ENCODE results near the gene PPARA.

Gene PPARA

DNA sequence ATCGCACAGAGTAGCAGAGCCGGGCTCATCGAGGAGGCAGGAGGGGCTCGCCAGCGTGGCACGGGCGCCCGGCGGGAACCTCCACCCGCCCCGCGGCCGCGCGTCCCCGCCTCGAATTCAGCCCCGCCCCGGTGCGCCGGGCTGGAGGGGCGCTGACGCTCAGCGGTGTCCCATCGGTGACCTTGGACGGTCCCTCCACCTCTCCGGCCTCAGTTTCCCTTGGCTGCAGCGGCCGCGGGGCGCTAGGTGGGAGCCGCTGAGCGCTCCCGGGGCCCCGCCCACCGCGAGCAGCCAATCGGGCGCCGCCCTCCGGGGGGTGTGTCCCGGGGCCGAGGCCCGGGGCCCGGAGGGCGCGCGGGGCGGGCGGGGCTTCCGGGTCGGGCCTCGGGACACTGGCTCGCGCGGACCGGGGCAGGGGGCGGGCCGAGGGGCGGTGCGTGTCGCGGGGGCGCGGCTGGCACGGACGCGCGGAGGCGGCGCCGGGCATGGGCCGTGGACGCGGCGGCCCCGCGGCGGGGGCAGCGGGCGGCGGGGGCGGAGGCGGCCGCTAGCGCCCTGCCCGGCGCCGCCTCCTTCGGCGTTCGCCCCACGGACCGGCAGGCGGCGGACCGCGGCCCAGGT, at the start of gene PPARA:
PPARA (plus strand) TSS at position 493 of the 621 bp plus-strand sequence. CDS start 47,858 bp downstream, outside the sequence.
- peak; percentile 79 for DNase-seq

DNA sequence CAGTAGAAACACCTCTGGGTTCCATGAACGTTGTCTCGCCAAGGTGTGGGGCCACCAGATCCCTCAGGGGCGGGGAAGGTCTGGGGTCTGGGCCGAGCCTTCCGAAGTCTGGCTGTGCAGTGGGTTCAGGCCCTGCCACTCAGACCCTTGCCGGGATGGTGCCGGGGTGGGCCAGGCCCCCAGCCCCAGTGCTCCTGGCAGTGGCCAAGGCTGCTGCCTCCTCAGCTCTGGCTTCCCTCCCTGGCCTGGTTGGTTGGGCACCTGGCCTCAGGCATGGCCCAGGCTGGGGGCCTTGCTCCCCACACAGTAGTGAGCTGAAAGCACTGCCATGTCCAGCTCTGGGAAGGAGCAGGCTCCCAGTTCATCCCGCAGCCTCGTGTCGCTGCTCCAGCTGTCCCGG, 48.2 kb upstream of the PPARA start:
- DNase-seq = no peak

DNA sequence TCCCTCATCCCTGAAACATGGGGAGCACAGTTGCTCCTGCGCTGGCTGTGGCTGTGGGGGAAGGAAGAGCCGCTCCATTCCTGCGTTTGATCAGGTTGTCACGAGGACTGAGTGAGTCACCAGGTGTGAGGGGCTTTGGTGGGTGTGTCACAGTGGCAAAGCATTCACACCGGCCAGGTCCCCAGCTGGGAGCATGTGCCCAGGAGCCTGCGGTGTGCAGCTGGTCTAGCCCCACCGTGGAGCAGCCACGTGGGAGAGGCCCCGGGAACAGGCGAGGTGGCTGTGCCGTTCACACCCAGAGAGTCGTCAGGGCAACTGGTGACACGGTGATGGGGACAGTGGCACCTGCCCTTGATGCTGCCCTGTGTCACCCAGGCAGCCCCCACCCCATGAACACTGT, 47.6 kb upstream of the PPARA start:
- DNase-seq = no peak

DNA sequence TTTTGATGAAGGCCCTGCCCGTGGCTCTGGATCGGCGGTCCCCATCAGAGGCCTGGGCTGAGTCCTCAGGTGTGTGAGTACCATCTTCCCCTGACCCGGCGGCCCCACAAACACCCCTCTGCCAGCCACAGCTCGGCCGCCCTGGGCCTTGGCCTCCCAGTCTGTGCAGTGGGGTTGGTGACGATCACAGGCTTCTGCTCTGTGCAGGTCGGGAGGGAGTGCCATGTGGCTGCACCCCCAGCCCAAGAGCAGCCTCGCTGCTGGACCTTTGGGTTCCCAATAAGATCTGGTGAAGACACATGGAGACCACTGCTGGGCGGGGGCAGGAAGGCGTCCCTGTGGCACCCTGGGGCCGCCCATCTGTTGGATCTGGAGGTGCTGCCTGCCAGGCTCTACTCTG, 47.1 kb upstream of the PPARA start:
- no peak for DNase-seq

DNA sequence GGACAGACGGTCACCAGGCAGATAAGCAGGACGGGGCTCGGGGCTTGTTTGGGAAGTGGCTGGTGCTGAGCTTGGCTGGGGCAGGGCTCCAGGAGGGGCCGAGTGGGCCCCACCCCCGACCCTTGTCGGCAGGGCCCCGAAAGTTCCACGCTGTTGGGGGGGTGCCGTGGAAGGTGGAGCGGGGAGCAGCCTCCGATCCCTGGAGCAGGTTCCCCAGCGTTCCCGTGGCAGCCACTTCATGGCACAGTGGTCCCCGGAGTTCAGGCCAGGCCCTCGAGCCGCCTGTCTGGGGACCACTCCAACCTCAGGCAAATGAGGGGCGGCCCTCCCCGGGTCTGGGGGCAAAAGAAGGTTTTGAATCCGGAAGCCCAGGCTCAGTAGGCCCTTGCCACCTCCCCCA, 46.7 kb upstream of the PPARA start:
- DNase-seq = no peak

DNA sequence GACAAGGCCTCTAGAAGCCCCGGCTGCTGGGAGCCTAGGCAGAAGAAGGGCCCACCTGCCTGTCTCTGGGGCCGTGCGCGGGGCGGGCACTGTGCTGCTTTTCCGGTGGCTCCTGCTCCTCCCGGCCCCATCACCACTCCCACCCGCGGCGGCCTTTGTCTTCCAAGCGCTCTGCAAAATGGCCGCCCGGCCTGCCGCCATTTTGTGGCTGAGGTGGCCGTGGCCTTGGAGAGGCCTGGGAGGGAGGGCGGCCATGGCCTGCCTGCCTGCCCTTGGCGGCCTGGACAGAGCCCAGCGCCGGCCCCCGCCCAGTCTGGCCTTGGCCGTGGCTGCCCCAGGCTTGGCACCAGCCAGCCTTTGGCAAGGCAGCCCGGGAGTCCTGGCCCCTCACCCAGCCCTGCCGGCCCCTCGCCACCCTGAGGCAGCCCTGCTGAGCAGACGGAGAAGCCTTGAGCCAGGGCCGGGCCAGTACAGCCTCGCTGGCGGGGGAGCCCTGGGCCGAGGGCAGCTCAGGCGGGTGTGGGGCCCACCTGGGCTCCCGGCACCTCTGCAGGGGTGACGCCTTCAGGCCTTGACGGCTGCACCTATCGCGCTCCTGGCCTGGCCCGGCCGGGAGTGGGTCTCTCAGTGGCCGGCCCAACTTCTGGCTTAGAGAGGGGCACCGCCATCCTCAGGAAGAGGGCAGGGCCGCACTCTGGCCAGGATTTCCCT, 46.0 kb upstream of the PPARA start:
- no peak for DNase-seq

DNA sequence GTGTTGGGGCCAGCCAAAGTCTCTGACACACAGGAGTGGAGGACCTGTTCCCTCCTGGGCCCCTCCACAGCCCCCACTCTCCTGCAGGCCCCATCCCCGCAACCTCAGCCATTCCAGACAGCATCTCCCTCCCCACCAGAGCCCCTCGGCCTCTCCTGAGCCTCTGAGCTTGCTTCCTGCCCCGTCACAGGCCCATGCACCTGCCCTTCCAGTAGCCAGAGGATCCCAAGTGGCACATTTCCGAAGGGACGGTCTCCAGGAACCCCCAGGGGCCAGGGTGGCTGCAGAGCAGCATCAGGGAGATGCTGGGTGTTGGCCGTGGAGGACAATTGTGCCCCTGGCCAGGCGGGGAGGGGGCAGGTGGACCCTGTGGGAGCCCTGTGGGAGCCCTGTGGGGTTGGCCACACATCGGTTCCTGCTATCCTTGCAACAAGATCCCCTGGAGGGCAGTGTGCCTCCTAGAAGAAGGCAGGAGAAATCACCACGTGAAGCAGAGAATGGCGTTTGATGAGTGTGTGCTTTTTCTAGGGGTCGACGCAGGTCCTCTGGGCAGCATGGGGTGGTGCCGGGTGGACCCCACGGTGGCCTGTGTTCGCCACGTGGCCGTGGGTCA, 45.3 kb upstream of the PPARA start:
- no peak for DNase-seq

DNA sequence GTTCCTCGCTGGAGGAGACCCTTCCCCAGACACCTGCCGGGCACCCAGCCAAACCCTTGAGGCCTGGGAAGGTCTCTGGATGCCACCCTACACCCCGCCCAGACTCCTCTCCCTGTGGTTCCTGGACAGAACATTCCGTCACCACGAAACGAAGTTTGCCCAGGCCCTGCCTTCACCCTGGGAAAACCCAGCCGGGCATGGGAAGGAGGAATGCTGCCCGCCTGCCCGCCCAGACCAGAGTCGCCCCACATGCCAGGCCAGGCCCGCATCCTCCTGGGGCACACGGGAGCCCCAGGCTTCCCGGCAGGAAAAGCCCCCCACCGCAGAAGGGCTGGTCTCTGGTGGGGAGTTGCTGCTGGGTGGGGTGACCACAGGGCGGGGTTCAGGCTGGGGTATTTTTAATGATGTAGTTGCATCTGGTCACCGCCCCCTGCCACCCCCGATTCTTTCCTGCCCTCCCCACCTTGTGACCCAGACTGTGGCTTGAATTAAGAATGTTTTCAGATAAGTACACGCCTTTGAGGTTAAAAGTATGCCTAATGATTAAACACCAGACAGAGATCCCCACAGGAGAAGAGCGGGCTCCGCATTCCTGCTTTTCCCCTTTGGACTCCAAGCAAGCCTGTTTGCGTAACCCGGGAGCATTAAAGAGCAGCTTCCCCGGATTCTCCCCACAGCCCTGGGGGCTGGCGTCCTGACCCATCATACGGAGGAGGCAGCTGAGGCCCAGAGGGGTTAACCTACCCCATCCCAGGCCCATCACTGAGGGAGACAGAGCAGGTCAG, 44.6 kb upstream of the PPARA start:
- DNase-seq = no peak

DNA sequence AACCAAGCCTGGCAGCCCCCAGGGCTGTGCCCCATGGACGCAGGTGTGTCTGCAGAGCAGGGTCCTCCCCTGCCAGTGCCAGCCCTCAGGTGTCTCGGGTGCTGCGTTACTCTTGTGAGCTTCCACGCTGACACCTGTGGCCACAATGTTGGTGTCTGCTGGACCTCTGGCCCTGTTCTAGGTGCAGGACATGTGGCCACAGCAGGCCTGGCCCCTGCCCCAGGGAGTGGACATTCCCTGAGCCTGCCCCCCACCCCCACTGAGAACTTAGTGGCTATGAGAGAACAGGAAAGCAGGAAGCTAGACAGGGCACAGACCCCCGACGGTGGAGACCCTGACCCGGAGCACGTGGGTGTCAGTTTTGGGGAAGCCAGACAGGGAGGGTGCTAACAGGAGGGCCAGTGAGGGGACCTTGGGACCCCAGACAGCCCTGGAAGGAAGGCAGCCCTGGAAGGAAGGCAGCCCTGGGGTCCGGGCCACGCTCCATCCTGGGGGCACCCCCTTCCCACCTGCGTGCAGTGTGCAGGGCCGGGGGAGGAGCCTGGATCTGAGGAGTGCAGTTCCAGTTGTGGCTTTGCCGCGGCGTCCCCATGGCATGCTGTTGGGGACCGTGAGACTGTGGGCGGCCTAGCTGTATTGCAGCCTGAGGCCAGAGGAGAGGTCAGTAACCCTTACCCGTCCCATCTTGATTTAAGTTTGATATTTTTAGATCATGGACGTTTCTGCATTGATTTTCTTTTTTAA, 43.9 kb upstream of the PPARA start:
- no peak for DNase-seq

DNA sequence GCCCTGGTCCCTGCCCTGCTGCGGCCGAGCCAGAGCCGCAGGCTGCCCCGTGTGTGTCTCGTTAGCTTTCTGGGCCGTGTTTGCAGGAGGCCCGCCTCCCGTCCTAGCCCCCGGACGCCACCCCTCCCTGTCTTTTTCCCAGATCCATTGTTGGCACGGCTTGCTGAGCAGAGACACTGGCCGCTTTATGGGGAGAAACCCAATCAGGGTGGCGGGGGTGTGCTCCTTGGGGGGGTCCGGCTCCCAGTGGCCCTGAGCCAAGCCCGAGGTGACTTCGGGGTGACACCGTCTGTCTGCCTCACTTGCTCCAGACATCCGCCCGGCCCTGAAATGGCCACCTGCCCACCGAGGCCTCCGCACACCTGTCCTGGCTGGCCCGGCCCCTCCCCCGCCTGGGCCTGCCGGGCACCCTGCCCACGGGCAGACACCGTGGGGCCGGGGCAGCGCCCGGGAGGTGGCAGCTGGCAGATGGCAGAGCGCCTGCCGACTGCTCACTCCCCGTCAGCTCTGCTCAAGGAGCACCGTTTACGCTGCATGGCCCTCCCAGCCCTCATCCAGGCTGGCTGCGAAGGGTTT, 43.1 kb upstream of the PPARA start:
- no peak for DNase-seq

DNA sequence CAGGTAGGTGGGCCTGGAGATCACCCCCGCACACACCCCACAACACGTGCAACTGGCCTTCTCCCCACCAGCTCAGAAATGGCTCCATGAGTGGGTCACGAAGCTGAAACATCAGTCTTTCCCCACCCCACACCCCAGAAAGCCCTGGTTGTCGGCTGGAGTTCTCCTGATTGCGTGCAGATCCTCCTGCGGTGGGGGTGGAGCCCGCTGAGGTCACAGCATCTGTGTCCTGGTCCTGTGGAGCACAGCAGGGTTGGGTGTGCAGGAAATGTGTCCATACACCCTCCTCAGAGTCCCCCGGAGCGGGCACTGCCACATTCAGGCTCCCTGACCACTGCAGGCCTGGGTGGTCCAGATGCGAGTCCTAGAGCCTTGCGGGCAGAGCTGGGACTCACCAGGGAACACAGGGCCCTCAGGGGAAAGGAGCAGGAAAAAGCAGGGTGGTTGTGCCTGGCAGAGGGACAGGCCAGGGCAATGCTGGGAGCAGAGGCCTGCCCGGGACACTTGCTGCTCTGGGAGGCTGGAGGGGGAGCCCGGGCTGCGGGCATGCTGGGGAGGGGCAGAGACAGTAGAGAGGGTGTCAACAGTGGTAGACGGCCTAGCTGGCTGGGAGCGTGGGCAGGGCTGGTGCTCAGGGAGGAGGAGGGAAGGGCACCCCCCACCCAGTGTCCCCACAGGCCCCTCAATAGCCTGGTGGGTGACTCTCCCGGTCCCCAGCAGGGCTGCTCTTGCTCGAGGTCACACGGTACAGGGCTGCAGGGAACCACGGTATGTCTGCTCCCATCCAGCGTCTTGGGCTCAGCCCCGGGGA, 42.4 kb upstream of the PPARA start:
- no peak for DNase-seq

DNA sequence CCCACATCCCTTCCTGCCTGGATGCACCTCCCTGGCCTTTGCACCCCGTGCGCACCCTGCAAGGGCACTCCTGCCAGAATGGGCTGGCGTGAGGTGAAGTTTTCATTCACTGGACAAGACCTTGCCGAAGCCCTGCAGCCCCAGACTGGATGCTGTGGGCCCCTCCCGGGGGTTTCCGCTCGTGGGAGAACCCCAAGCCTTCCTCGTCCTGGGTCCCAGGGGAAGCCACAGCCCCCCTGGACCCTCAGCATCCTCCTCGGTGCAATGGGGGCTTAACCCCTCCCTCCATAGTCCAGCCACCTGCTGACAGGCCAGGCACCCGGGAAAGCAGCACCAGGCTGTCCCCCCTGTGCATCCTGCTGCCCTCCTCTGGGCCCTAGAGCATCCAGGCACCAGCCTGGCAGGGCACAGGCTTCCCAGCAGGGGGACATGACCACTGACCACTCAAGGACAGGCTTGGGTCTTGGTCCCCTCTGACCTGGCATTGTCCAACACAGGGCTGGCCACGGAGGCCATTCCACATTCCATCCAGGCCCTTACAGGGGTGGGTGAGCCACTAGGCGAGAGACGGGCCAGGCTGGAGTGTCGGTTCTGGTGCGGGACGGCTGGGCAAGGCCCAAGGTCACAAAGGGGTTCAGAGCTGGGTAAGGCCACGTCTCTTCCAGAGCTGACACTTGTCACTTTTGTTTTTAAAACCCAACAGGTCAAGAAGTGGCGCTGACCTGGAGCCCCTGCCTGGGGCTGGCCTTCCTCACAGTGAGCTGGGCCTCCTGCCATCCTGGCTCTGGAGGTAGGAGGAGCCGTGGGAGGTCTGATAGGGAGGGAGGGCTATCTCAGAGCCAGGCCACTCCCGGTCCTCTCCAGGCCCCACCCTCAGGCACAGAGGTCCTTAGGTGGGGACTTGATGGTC, 41.5 kb upstream of the PPARA start:
- DNase-seq = no peak

DNA sequence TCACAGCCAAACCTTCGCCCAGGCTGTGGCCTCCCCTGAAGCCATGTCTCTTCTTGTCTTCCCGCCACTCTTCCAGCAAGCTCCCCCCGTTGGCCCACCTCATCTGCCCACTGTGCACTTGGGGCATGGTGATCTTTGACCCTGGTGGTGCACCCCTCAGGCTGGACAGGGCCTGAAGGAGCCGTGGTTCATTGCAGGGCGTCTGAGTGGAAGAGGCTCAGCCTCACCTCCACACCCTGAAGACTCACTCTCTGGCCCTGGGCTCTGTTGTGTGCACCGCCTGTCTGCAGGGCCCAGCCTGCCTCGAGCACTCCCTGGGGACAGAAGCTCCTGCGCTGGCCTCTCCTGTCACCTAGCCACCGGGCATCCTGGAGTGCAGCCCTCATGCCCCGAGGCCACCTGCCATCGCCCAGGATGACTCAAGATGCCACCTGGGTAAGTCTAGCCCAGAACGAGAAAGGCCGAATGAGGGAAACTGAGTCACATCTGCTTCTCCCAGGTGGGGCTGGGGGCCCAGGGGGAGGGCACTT, 40.8 kb upstream of the PPARA start:
- DNase-seq = no peak

DNA sequence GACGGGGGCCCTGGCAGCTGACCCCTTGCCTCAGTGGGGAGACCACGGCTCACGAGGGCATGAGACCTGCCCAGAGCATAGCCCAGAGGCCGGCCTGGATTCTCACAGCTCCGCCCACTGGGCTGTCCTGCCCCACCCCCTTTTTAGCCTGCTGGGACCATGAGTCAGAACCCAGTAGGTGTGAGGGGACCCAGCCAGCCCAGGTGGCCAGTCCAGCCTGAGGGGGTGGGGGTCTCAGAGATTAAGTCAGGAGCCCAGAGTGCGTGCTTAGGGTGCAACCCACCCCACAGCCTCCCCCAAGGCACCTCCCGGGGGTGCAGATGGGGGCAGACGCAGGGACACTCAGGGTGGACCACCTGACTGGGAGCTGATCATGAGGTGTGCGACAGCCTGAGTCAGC, 40.1 kb upstream of the PPARA start:
- DNase-seq = no peak

DNA sequence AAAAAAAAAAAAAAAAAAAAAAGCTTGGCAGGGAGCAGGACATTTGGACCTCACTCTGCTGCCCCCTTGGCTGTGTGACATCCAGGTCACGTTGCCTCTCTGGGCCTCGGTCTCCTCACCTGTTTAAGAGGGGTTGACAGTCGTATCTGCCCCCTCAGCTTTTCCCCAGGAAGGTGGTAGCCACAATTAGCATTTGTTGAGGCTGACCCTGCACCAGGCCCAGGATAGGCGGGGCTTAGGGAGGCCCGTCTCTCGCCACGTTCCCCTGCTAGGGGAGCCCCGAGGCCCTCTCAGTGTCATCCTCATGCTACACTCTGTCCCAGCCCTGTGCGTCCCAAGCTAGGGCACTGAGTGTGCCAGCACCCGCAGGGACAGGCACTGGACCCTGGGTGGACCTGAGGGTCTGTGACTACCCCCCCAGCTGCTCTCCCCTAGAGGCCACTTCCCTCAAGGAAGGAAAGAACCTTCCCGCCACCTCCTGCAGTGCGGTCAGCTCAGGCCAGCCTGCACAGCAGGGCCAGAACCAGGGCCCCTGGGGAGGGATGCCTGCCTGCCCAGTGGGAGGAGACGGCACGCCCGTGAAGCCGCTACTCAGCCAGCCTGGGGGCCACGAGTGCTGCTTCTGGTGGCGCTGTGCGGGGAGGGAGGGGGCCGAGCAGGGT, 38.5 kb upstream of the PPARA start:
- DNase-seq = no peak

DNA sequence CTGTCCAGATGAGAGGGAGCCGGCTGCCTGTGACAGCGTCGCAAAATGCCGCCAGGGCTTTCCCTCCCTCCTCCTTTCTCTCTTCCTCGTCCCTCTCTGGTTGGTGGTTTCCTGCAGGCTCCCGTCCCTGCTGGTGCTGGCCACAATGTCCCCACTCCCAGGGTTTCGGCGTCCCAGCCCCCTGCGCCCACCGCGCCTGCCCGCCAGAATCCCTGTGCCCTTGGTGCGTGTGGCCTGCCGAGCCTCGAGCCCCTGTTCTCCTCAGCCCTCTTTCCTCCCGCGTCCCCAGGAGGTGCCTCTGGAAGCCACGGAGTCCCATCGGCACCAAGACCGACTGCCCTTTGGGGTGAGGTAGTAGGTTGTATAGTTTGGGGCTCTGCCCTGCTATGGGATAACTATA, 37.9 kb upstream of the PPARA start:
- no peak for DNase-seq

DNA sequence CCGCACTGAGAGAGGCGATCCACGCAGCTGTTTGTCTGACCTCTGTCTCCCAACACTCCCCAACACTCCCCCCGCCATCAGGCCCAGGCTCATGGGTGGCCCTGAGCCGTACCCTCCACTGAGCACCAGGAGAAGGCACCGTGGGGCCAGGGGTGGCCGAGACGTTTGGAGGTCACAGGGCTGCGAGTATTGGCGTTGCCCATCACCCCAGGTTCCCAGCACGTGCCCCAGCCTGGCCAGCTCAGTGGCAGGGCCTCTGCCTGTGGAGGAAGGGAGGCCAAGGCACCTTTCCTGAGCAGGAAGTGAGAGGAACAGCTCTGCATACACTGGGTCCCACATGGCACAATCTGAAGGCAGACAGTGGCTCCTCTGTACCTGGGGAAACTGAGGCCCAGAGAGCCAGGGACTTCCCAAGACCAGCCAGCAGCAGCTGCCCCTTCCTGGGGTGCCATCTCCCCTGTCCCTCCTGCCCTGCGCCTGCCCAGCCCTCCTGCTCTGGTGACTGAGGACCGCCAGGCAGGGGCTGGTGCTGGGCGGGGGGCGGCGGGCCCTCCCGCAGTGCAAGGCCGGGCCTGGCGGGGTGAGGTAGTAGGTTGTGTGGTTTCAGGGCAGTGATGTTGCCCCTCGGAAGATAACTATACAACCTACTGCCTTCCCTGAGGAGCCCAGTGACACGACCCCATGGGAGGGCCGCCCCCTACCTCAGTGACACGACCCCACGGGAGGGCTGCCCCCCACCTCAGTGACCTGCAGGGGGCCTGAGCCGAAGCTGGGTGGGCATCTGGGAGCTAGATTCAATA, 37.0 kb upstream of the PPARA start:
- no peak for DNase-seq

DNA sequence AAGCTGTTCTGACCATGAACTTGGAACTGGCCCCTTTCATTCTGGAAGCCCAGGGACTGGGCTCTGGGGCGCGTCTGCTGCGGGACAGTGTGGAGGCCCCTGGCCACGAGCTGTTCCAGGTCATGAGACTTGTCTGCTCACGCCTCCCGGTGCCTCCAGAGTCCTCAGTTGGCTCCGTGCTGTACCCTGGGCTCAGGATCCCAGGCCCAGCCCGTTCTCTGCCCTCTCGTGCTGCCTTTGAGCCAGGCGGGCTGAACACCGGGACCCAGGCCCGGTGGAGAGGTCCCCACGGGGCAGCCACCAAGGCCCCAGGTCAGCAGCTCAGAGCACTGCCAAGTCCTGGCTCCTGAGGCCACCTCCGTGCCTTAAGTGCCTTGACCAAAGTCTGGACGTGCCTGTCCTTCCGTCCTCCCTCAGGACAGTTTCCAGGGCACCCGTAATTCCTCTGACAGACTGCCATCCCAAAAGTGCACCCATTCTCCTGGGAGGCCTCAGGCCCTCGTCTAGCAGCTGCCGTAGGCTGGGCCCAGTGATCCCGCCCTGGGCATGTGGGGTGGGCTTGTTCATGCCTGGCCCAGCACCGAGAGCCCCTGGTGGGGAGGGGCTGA, 36.3 kb upstream of the PPARA start:
- no peak for DNase-seq
